Measurements from ENCODE around the gene GRM5. TPM values are rescaled to one million over a fixed set of nuclear protein-coding genes. Genes with fewer than 3 reads are reported as not detected.
"Not testable (repeated sequence)": the region's sequence is repeated elsewhere in the genome, so short reads cannot be mapped to it uniquely, and the experiment has no call there.

The GRM5 gene
- total RNA-seq, 1 experiment from 2014 or later = 0.04 TPM

GRCh38 chr11:88544656-88545280 is 521.0 kb downstream of the GRM5 start:
- H3K4me3 ChIP-seq = no peak overlapping the region
- H3K27ac ChIP-seq = no peak overlapping the region
- H3K4me1 ChIP-seq = no peaks in the 10 kb centered on the region
- no peaks in the 10 kb centered on the region for H3K9me3 ChIP-seq (replicated peaks)
- no peak for DNase-seq
- no peaks in the 10 kb centered on the region for H3K36me3 ChIP-seq
- no peaks in the 10 kb centered on the region for H3K27me3 ChIP-seq

DNA sequence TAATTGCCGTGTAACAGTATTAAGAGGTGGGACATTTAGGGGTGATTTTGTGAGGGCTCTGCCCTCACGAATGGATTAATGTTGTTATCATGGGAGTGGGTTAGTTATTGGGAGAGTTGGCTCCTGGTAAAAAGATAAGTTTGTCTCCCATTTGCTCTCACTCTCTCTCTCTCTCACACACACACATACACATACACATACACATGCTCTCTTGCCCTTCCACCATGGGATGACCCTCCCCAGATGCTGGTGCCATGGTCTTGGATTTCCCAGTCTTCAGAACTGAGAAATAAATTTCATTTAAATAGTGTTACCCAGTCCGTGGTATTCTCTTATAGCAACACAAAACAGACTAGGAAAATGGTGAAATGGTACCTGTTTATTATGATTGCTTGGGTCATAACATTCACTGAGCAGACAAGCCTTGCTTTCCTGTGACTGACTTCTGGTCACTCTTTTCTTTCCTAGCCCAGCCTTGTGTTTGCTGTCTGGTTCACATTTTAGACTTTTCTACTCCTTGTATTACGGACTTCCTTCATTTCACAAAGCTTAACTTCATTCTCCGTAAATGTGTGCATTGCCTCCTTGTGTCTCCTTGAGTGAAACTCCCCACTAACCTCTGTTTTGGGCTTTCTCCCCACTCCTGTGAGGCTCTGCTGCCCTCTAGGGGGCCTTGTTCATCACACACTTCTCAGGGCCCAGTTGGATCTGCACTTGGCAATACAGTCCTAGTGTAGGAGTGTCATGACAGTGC is 521.7 kb downstream of the GRM5 start:
- Histone ChIP-seq H3K27me3 (no peaks in the 10 kb centered on the region), H3K36me3 (no peaks in the 10 kb centered on the region), H3K4me1 (no peaks in the 10 kb centered on the region), H3K9me3 (replicated peaks) (no peaks in the 10 kb centered on the region), H3K27ac (no peak overlapping the region), H3K4me3 (no peak overlapping the region)
- DNase-seq = peak; percentile 48 to 79

- no peak overlapping the region for H3K27ac ChIP-seq
- H3K4me1 ChIP-seq = peaks cover 5% of the 10 kb centered on the region
- H3K36me3 ChIP-seq = no peaks in the 10 kb centered on the region
- no peak overlapping the region for H3K4me3 ChIP-seq
- H3K27me3 ChIP-seq = no peaks in the 10 kb centered on the region
- DNase-seq = no peak
- no peaks in the 10 kb centered on the region for H3K9me3 ChIP-seq (replicated peaks)
Measured at GRCh38 chr11:88541006-88541405, 524.8 kb downstream of the GRM5 start.

DNA sequence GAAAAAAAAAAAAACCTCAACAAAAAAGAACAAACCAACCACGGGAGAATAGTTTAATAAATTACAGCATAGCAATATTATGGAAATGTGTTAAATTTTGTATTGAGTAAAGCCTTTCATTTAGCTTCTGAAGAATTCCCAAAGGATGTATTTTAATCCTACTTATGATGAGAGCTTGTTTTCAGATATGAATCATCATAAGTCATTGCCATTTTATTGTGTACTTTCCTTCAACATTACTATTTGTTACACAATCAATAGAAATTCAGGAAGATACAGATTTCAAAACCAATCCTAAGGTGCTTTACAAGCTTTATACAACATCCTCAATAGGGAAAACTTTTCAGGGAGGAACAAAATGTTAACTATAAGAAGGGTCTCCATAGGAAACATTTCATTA is 527.7 kb downstream of the GRM5 start:
- no peak overlapping the region for H3K27ac ChIP-seq
- peaks cover 11% of the 10 kb centered on the region for H3K4me1 ChIP-seq
- no peak for DNase-seq
- no peaks in the 10 kb centered on the region for H3K27me3 ChIP-seq
- no peaks in the 10 kb centered on the region for H3K36me3 ChIP-seq
- H3K4me3 ChIP-seq = no peak overlapping the region
- H3K9me3 ChIP-seq (replicated peaks) = no peaks in the 10 kb centered on the region

DNA sequence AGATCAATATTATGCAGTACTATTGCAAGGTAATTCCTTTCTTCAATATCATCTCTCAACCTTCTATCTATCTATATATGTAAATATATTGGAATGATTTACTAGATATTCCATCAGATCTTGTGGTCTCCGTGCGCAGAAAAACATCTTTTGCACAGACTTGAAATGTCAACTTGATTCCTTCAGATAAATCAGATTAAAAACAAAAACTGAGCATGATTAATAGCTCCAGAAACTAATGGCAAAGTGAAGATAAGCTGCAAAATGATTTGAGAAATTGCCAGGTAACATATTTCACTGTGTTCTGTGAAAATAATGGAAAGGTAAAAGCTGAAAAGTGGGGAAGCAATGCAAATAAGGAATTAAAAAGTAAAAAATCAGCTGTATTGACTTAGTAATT is 528.2 kb downstream of the GRM5 start:
- H3K9me3 ChIP-seq (replicated peaks) = no peaks in the 10 kb centered on the region
- no peak for DNase-seq
- no peak overlapping the region for H3K4me3 ChIP-seq
- no peaks in the 10 kb centered on the region for H3K27me3 ChIP-seq
- H3K27ac ChIP-seq = no peak overlapping the region
- peaks cover 11% of the 10 kb centered on the region for H3K4me1 ChIP-seq
- H3K36me3 ChIP-seq = no peaks in the 10 kb centered on the region

DNA sequence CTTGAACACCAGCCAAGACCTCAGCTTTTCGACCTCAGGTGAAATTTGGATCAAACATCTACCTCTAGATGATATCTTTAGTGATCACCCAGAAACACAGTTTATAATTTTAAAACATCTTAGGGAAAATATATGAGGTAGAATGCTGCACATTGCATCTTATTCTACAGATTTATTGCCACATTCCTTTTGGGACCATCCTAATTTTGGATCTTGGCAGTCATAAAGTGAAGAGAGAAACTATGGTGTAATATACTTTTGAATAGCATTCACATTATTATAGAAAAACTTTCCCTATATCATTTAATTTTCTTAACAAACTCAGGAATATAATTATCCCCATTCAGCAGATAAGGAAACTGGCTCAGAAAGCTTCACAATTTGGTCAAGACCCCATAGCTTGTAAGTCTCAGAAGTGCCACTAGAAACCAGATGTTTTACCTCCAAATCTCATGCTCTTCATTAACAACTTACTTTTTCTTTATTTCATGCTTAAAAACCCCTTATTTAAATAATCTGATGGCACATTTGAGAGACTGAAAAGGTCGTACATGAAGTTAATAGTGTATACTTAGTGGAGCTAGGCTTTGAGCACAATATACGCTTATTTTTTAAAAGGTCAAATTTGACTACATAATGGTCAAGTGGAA is 529.0 kb downstream of the GRM5 start:
- Histone ChIP-seq H3K4me1 (peaks cover 11% of the 10 kb centered on the region), H3K4me3 (no peak overlapping the region), H3K27me3 (no peaks in the 10 kb centered on the region), H3K27ac (peak overlapping the region; percentile 42), H3K9me3 (replicated peaks) (no peaks in the 10 kb centered on the region), H3K36me3 (no peaks in the 10 kb centered on the region)
- DNase-seq = no peak

DNA sequence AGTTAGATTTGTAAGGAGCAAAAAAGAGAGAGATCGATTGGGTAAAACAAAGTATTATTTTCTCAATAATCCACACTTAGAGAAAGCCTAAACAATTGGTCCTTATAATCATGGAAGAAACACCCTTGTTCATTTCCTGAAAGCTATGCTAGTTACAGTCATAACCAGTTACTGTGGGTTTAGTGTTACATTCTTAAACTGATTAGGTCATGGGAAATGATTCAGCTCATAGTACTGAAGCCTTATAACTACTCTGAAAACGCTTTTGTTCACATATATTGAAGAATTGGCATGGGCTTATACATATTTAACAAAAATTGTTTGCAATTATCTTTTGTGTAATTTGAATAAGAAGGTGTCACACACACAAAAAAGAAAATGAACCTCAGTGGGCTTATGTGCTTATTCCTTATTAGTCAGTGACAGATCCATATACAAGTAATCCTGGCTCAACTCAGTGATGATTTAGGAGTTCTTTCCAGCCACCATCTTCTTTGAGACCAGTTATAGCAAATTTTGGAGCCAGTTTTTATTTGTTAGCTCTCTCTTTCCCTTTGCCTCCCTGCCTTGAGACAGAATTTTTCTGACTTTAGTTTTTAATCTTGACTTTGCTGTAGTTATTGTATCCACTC is 529.8 kb downstream of the GRM5 start:
- H3K36me3 ChIP-seq = no peaks in the 10 kb centered on the region
- no peaks in the 10 kb centered on the region for H3K27me3 ChIP-seq
- peak overlapping the region; percentile 42 for H3K27ac ChIP-seq
- peaks cover 11% of the 10 kb centered on the region for H3K4me1 ChIP-seq
- no peak overlapping the region for H3K4me3 ChIP-seq
- no peaks in the 10 kb centered on the region for H3K9me3 ChIP-seq (replicated peaks)
- DNase-seq = peak in 1 of 2 experiments; percentile 60

DNA sequence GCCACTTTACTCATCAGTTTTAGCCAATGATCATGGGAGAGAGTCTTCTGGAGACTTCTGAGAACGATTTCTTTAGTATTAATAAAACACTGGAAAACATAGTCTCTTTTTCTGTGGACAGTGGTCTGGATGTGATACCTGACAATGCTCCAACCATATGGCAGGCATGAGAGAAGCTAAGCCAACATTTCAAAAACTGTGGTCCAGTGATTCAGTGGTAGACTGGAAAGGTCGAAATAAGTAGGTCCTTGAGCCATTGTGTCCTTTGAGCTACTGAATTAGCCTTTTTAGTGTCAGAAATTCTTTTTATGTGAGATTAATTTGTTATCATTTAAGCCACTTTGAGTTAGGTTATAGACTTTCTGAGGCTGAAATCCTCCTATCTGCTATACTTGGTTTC is 530.5 kb downstream of the GRM5 start:
- Histone ChIP-seq H3K27me3 (no peaks in the 10 kb centered on the region), H3K4me1 (peaks cover 11% of the 10 kb centered on the region), H3K9me3 (replicated peaks) (no peaks in the 10 kb centered on the region), H3K27ac (peak overlapping the region; percentile 42), H3K4me3 (no peak overlapping the region), H3K36me3 (no peaks in the 10 kb centered on the region)
- no peak for DNase-seq

GRCh38 chr11:88534706-88535105 is 531.1 kb downstream of the GRM5 start:
- H3K4me1 ChIP-seq = peaks cover 11% of the 10 kb centered on the region
- not testable (repeated sequence) for H3K27ac ChIP-seq; DNase-seq; H3K27me3 ChIP-seq; H3K4me3 ChIP-seq; H3K9me3 ChIP-seq (replicated peaks); H3K36me3 ChIP-seq

DNA sequence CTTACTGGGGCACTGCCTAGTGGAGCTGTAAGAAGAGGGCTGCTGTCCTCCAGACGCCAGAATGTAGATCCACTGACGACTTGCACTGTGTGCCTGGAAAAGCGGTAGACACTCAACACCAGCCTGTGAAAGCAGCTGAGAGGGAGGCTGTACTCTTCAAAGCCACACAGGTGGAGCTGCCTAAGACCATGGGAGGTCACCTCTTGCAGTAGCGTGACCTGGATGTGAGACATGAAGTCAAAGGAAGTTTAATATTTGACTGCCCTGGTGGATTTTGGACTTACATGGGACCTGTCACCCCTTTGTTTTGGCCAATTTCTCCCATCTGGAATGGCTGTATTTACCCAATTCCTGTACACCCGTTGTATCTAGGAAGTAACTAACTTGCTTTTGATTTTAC is 531.6 kb downstream of the GRM5 start:
- peaks cover 11% of the 10 kb centered on the region for H3K4me1 ChIP-seq
- no peaks in the 10 kb centered on the region for H3K27me3 ChIP-seq
- no peaks in the 10 kb centered on the region for H3K36me3 ChIP-seq
- no peak overlapping the region for H3K4me3 ChIP-seq
- H3K27ac ChIP-seq = no peak overlapping the region
- no peak for DNase-seq
- H3K9me3 ChIP-seq (replicated peaks) = no peaks in the 10 kb centered on the region

GRCh38 chr11:88533001-88533400 is 532.8 kb downstream of the GRM5 start:
- no peak for DNase-seq
- Histone ChIP-seq H3K27ac (no peak overlapping the region), H3K27me3 (no peaks in the 10 kb centered on the region), H3K9me3 (replicated peaks) (no peaks in the 10 kb centered on the region), H3K4me3 (no peak overlapping the region), H3K4me1 (peaks cover 11% of the 10 kb centered on the region), H3K36me3 (no peaks in the 10 kb centered on the region)

DNA sequence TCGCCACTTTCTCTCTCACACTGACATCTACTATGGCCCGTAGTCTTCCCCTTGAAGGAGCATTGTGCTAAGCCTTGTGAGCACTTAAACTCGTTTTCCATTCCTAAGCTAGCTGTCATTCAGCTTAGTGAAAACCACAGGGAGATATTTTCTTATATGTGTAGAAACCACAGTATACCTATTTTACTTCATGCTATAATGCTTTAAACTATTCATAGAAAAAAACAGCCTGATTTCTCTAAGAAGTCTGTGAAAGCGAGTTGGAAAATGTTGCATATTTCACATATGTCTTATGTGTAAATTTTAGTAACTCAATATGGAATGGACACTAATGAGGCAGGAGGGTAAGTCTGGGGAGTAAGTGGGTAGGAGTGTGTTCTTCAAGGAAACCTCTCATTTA is 534.0 kb downstream of the GRM5 start:
- peaks cover 11% of the 10 kb centered on the region for H3K4me1 ChIP-seq
- H3K9me3 ChIP-seq (replicated peaks) = no peaks in the 10 kb centered on the region
- H3K36me3 ChIP-seq = no peaks in the 10 kb centered on the region
- H3K4me3 ChIP-seq = no peak overlapping the region
- no peak for DNase-seq
- no peak overlapping the region for H3K27ac ChIP-seq
- no peaks in the 10 kb centered on the region for H3K27me3 ChIP-seq

- Histone ChIP-seq H3K4me1 (no peaks in the 10 kb centered on the region), H3K9me3 (replicated peaks) (no peaks in the 10 kb centered on the region), H3K27ac (no peak overlapping the region), H3K27me3 (no peaks in the 10 kb centered on the region), H3K4me3 (no peak overlapping the region), H3K36me3 (no peaks in the 10 kb centered on the region)
- no peak for DNase-seq
Measured at GRCh38 chr11:88529426-88529825, 536.4 kb downstream of the GRM5 start.

GRCh38 chr11:88523386-88524071 is 542.3 kb downstream of the GRM5 start:
- no peak overlapping the region for H3K27ac ChIP-seq
- no peaks in the 10 kb centered on the region for H3K36me3 ChIP-seq
- H3K4me3 ChIP-seq = no peak overlapping the region
- H3K9me3 ChIP-seq (replicated peaks) = no peaks in the 10 kb centered on the region
- DNase-seq = no peak
- H3K27me3 ChIP-seq = no peaks in the 10 kb centered on the region
- H3K4me1 ChIP-seq = no peaks in the 10 kb centered on the region
